ENCODE measurements around the gene DOK4.

GRCh38 chr16:57531253-57531575 is 44.9 kb upstream of the DOK4 start:
- TF ChIP-seq YY1 (IDR thresholded peaks at IDR 0.05; ENCODE audit: insufficient read depth, insufficient read length) (no peak), ZNF274 (IDR thresholded peaks at IDR 0.05; ENCODE audit: low read depth, low read length) (no peak), SUZ12 (IDR thresholded peaks at IDR 0.05; ENCODE audit: extremely low read depth, insufficient read depth, insufficient read length) (no peak)

All from NT2/D1 (cell line).